HCT116 (cell line): ENCODE results near the gene TSPO. TPM values are rescaled to one million over a fixed set of nuclear protein-coding genes. Genes with fewer than 3 reads are reported as not detected.

ENCODE experiments used
- ATAC-seq: fragments of 200-7000 bp; cut with Tn5 transposase; 2 replicates; pipeline ENCODE4 v1.9.1; 2020; ENCODE audit warnings: mild to moderate bottlenecking, moderate library complexity
- BruUV-seq: library from RNA; stranded (reverse); fragments of 400-500 nt; replicated peaks from 2 replicates; lab custom pipeline; 2021; lab: Mats Ljungman, UMichigan
- CTCF ChIA-PET: fragments of 300-600 bp; sonication (Branson Sonifier 250); formaldehyde crosslinking; loops from one replicate; lab custom pipeline; 2021; ENCODE audit warnings: antibody characterized with exemption; lab: Charles Lee
- POLR2A ChIA-PET: fragments of 300-600, 350-600 bp; sonication (Branson Sonifier 250); formaldehyde crosslinking; loops from one replicate; lab custom pipeline; 2021; ENCODE audit warnings: antibody characterized with exemption; lab: Charles Lee
- RAD21 ChIA-PET, 2 experiments: fragments of 300-600 bp; sonication (Branson Sonifier 250); formaldehyde crosslinking; loops; one replicate each; lab custom pipeline; 2023; ENCODE audit warnings: low total read pairs in 2 of 2; ENCODE audit not compliant: uncharacterized antibody in 2 of 2, unreplicated experiment in 2 of 2, low non-redundant PET in 1 of 2; lab: Charles Lee
- DNase-seq: peaks from one replicate; pipeline ENCODE4 v3.0.0-alpha.2; 2010; ENCODE audit warnings: low read depth, low spot score
- H2AFZ ChIP-seq: fragments of 200-600 bp; shearing (Covaris generic), sonication (generic); 2 replicates; pipeline ENCODE4 v1.6.1; 2017; ENCODE audit warnings: low read depth, mixed run types, mixed read lengths, antibody characterized with exemption, low read length; ENCODE audit not compliant: poor library complexity, severe bottlenecking
- H3K27ac ChIP-seq: 2 replicates; pipeline ENCODE4 v1.5.1; 2012; ENCODE audit warnings: low read depth, low read length
- H3K27me3 ChIP-seq: fragments of 200-600 bp; sonication (generic); 2 replicates; pipeline ENCODE4 v1.6.1; 2016; ENCODE audit warnings: mixed run types, low read length, mixed read lengths; ENCODE audit not compliant: insufficient read depth
- H3K36me3 ChIP-seq, 2 experiments: fragments of 200-500 bp in 1 of 2; fragments of 200-600 bp in 1 of 2; sonication (Bioruptor generic) in 1 of 2; sonication (generic) in 1 of 2; 2 replicates each; pipeline versions ENCODE4 v1.5.1 to v1.6.1; 2014 to 2016; ENCODE audit warnings: low read length in 2 of 2, inconsistent platforms in 1 of 2, mixed read lengths in 1 of 2, mixed run types in 1 of 2; ENCODE audit not compliant: insufficient read depth in 2 of 2, control insufficient read depth in 1 of 2
- H3K4me1 ChIP-seq, 2 experiments: fragments of 200-600 bp in 1 of 2; sonication (generic) in 1 of 2; 2 replicates each; pipeline versions ENCODE4 v1.5.1 to v1.6.1; 2012 to 2017; ENCODE audit warnings: low read length in 2 of 2, inconsistent platforms in 1 of 2, mild to moderate bottlenecking in 1 of 2, mixed read lengths in 1 of 2, mixed run types in 1 of 2, moderate library complexity in 1 of 2; ENCODE audit not compliant: insufficient read depth in 2 of 2, control insufficient read depth in 1 of 2
- H3K4me2 ChIP-seq: fragments of 200-600 bp; sonication (generic); 2 replicates; pipeline ENCODE4 v1.6.1; 2017; ENCODE audit warnings: mixed run types, low read length, mixed read lengths
- H3K4me3 ChIP-seq, 2 experiments: fragments of 200-600 bp in 1 of 2; sonication (generic) in 1 of 2; replicated peaks in 1 of 2; 2 replicates each; pipeline ENCODE4 v1.5.1; 2011 to 2016; ENCODE audit warnings: low read length in 2 of 2, control low read depth in 1 of 2, low read depth in 1 of 2, mild to moderate bottlenecking in 1 of 2, mixed read lengths in 1 of 2, mixed run types in 1 of 2
- H3K79me2 ChIP-seq: fragments of 200-600 bp; sonication (generic); 2 replicates; pipeline ENCODE4 v1.6.1; 2017; ENCODE audit warnings: mild to moderate bottlenecking, mixed run types, low read length, moderate library complexity, mixed read lengths; ENCODE audit not compliant: insufficient read depth
- H3K9ac ChIP-seq: fragments of 200-600 bp; sonication (generic); 2 replicates; pipeline ENCODE4 v1.6.1; 2016; ENCODE audit warnings: low read length, mixed read lengths
- H3K9me2 ChIP-seq: fragments of 200-600 bp; sonication (generic), shearing (Covaris generic); 2 replicates; pipeline ENCODE4 v1.6.1; 2017; ENCODE audit warnings: mixed run types, mild to moderate bottlenecking, moderate library complexity; ENCODE audit not compliant: insufficient read depth
- H3K9me3 ChIP-seq, 2 experiments: fragments of 200-500 bp in 1 of 2; fragments of 200-600 bp in 1 of 2; sonication (Bioruptor generic) in 1 of 2; sonication (generic) in 1 of 2; 2 replicates each; pipeline ENCODE4 v1.6.1; 2014 to 2017; ENCODE audit warnings: low read length in 2 of 2, mixed read lengths in 2 of 2, inconsistent platforms in 1 of 2, low read depth in 1 of 2, mild to moderate bottlenecking in 1 of 2, mixed run types in 1 of 2, moderate library complexity in 1 of 2; ENCODE audit not compliant: control insufficient read depth in 1 of 2, insufficient read depth in 1 of 2
- H4K20me1 ChIP-seq: fragments of 200-600 bp; sonication (generic), shearing (Covaris generic); 2 replicates; pipeline ENCODE4 v1.6.1; 2017; ENCODE audit warnings: mixed run types, mild to moderate bottlenecking, moderate library complexity; ENCODE audit not compliant: insufficient read depth
- CEBPB ChIP-seq: IDR thresholded peaks from 2 replicates; pipeline ENCODE4 v1.6.1; 2012; ENCODE audit warnings: low read depth
- ELF1 ChIP-seq: IDR thresholded peaks from 2 replicates; pipeline ENCODE4 v1.6.1; 2012; ENCODE audit warnings: low read depth, borderline replicate concordance
- EZH2 ChIP-seq: fragments of 200-600 bp; sonication (generic); IDR thresholded peaks from 2 replicates; pipeline ENCODE4 v1.6.1; 2017; ENCODE audit warnings: antibody characterized with exemption, mixed run types
- EZH2phosphoT487 ChIP-seq: fragments of 200-600 bp; IDR thresholded peaks from 2 replicates; pipeline ENCODE4 v1.6.1; 2018; ENCODE audit warnings: antibody characterized with exemption, borderline replicate concordance
- FOSL1 ChIP-seq: IDR thresholded peaks from 2 replicates; pipeline ENCODE4 v1.6.1; 2012; ENCODE audit warnings: low read depth
- JUND ChIP-seq: IDR thresholded peaks from 2 replicates; pipeline ENCODE4 v1.6.1; 2012
- MAX ChIP-seq: IDR thresholded peaks from 2 replicates; pipeline ENCODE4 v1.6.1; 2012
- RAD21 ChIP-seq: IDR thresholded peaks from 2 replicates; pipeline ENCODE4 v1.6.1; 2012; ENCODE audit warnings: low read depth, mild to moderate bottlenecking
- REST ChIP-seq: IDR thresholded peaks from 2 replicates; pipeline ENCODE4 v1.6.1; 2012; ENCODE audit warnings: low read depth
- SIN3A ChIP-seq: IDR thresholded peaks from 2 replicates; pipeline ENCODE4 v1.6.1; 2012; ENCODE audit warnings: low read depth
- SRF ChIP-seq: IDR thresholded peaks from 2 replicates; pipeline ENCODE4 v1.6.1; 2012; ENCODE audit warnings: low read depth
- ZBTB33 ChIP-seq: IDR thresholded peaks from 2 replicates; pipeline ENCODE4 v1.6.1; 2011; ENCODE audit warnings: mild to moderate bottlenecking, low read length, moderate library complexity; ENCODE audit not compliant: insufficient replicate concordance; ENCODE audit errors: extremely low read depth
- ZFX ChIP-seq: fragments of 450-650 bp; IDR thresholded peaks from 2 replicates; pipeline ENCODE4 v1.6.1; 2017
- ZNF274 ChIP-seq: fragments of 200-500 bp; sonication (Bioruptor generic); IDR thresholded peaks from 2 replicates; pipeline ENCODE4 v1.6.1; 2014; ENCODE audit warnings: mild to moderate bottlenecking, low read depth, low read length, inconsistent platforms
- intact Hi-C: fragments of 100-400 bp; cut with micrococcal nuclease; formaldehyde crosslinking; loops from 2 replicates; pipeline ENCODE4 v1.10.0; 2022
- total RNA-seq: library from RNA; stranded (reverse); gene quantifications from one replicate; pipeline ENCODE4 v1.2.1, GENCODE V29; 2021; ENCODE audit not compliant: unreplicated experiment

The TSPO gene
- total RNA-seq, 1 experiment from 2014 or later: 192 TPM

- RAD21 ChIA-PET: no interaction called here
- Histone ChIP-seq H3K4me2 (no peak overlapping the region), H2AFZ (no peak overlapping the region), H3K4me3 (no peak overlapping the region), H3K9ac (no peak overlapping the region), H3K27ac (no peak overlapping the region), H3K4me1 (peaks cover 6 to 19% of the 10 kb centered on the region in 2 experiments; a peak in 2 of 4 replicates), H3K36me3 (peaks cover 21 to 59% of the 10 kb centered on the region in 2 experiments)
- POLR2A ChIA-PET: no interaction called here
- DNase-seq: no peak
- intact Hi-C loops: no loop called here
- ATAC-seq: no peak
- TF ChIP-seq ZBTB33 (no peak), ZNF274 (no peak), SIN3A (no peak), REST (no peak), ZFX (no peak), JUND (no peak), MAX (no peak), EZH2 (no peak), ELF1 (no peak), FOSL1 (no peak), RAD21 (no peak), CEBPB (no peak), EZH2phosphoT487 (no peak), SRF (no peak)
- TF ChIP-seq, all 23 proteins: peak for 0
- Histone ChIP-seq H3K9me3 (no peaks in the 10 kb centered on the region), H3K27me3 (no peaks in the 10 kb centered on the region), H4K20me1 (no peaks in the 10 kb centered on the region), H3K79me2 (peaks cover 48% of the 10 kb centered on the region), H3K9me2 (no peaks in the 10 kb centered on the region)
- BruUV-seq: no TSS peak
- CTCF ChIA-PET: no interaction called here
These were observed 29.3 kb downstream of the TSPO start for GRCh38 chr22:43180670-43181069.
